ENCODE measurements around the gene SESN1. TPM values are rescaled to one million over a fixed set of nuclear protein-coding genes. Genes with fewer than 3 reads are reported as not detected.

SESN1 gene
- total and polyA plus RNA-seq, 7 donors, result 15.1 to 176 (median 101) TPM

DNA sequence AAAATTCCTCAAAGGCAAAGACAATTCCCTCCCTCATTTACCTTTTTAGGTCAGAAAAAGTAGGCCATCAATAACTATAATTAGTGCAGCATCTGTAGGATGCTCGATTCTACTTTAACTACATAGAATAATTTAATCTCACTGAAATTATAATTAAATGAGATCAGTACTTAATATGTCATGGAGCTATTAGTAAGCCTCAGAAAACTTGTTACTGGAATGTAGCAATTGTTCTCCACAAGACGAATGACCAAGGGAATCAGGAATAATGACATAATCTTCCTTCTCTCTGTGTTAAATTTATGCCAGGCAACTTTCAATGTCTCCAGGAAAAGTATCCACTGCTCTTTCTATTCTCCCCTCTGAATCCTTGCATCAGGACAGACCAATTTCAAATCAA is 34.1 kb downstream of the SESN1 start:
- ATAC-seq (no peak), DNase-seq (no peak)
- peak overlapping the region; percentile 41 for H3K4me3 ChIP-seq
- TF ChIP-seq, protein P1, sequence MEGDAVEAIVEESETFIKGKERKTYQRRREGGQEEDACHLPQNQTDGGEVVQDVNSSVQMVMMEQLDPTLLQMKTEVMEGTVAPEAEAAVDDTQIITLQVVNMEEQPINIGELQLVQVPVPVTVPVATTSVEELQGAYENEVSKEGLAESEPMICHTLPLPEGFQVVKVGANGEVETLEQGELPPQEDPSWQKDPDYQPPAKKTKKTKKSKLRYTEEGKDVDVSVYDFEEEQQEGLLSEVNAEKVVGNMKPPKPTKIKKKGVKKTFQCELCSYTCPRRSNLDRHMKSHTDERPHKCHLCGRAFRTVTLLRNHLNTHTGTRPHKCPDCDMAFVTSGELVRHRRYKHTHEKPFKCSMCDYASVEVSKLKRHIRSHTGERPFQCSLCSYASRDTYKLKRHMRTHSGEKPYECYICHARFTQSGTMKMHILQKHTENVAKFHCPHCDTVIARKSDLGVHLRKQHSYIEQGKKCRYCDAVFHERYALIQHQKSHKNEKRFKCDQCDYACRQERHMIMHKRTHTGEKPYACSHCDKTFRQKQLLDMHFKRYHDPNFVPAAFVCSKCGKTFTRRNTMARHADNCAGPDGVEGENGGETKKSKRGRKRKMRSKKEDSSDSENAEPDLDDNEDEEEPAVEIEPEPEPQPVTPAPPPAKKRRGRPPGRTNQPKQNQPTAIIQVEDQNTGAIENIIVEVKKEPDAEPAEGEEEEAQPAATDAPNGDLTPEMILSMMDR (IDR thresholded peaks at IDR 0.05), result no peak
- WGBS, 3 donors, result 8 to 17% (median 9%) methylated on average over 2 of the region's 2 CpGs
- peaks cover 0 to 3% of the 10 kb centered on the region in 2 donors for H3K36me3 ChIP-seq (ENCODE audit: insufficient read depth in 1 of 2, low read depth in 1 of 2)
- intact Hi-C loops (cut with DNase I), result no loop called here
- peaks cover 61% of the 10 kb centered on the region for H3K4me1 ChIP-seq
- H3K9me3 ChIP-seq, result no peaks in the 10 kb centered on the region
- H3K27ac ChIP-seq, result peak overlapping the region; percentile 77
- no peaks in the 10 kb centered on the region for H3K27me3 ChIP-seq (ENCODE audit: insufficient read depth in 3 of 3, low read length in 2 of 3)

DNA sequence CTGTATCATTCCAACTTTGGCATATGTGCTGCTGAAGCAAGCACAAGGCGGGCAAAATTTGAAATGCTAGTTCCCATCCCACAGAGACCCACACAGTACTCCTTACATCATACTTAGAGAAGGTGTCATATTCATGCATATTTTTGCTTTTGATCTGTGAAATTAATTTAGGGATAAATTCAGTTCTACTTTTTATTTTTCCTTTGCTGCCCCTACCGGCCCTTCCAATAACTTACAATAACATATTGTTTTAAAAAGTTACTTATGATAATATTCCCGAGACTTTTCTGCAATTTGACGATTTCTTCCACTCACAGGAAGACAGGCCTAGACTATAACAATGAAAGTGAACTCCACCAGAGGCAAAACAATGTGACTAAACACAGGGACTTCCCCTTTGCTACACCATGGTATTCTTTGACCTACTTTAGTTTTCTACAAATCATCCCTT is 35.0 kb downstream of the SESN1 start:
- ATAC-seq (peak in 3 of 4 donors; percentile 42 to 54 (median 47)), DNase-seq (no peak)
- TF ChIP-seq, protein P1 (IDR thresholded peaks at IDR 0.05), result peak; percentile 38
- Histone ChIP-seq H3K27me3 (ENCODE audit: insufficient read depth in 3 of 3, low read length in 2 of 3) (no peaks in the 10 kb centered on the region), H3K27ac (peak overlapping the region; percentile 77), H3K4me3 (peak overlapping the region; percentile 41), H3K36me3 (ENCODE audit: insufficient read depth in 1 of 2, low read depth in 1 of 2) (peaks cover 0 to 3% of the 10 kb centered on the region in 2 donors), H3K4me1 (peaks cover 62% of the 10 kb centered on the region), H3K9me3 (no peaks in the 10 kb centered on the region)
- WGBS, 3 donors, result 34 to 37% (median 35%) methylated on average over 4 of the region's 4 CpGs
- intact Hi-C loops (cut with DNase I), result loop anchor here (5.0 kb wide), 2 partner anchors 47 to 52 kb away; no protein-coding TSS in a partner anchor

- peak in 2 of 4 donors; percentile 20 to 24 for ATAC-seq
- peak overlapping the region; percentile 41 for H3K4me3 ChIP-seq
- intact Hi-C loops (cut with DNase I), result loop anchor here (5.0 kb wide), 2 partner anchors 47 to 52 kb away; no protein-coding TSS in a partner anchor
Measured at GRCh38 chr6:109059153-109059552, 35.5 kb downstream of the SESN1 start.

GRCh38 chr6:109058620-109059019 is 36.0 kb downstream of the SESN1 start:
- DNase-seq, result no peak
- Histone ChIP-seq H3K4me3 (no peak overlapping the region), H3K27ac (peak overlapping the region; percentile 77), H3K4me1 (peaks cover 68% of the 10 kb centered on the region), H3K36me3 (ENCODE audit: insufficient read depth in 1 of 2, low read depth in 1 of 2) (peaks cover 0 to 3% of the 10 kb centered on the region in 2 donors), H3K9me3 (no peaks in the 10 kb centered on the region), H3K27me3 (ENCODE audit: insufficient read depth in 3 of 3, low read length in 2 of 3) (no peaks in the 10 kb centered on the region)
- no peak for ATAC-seq
- TF ChIP-seq, protein P1 (IDR thresholded peaks at IDR 0.05), result no peak
- WGBS, 3 donors, result 45 to 65% (median 49%) methylated on average over 2 of the region's 2 CpGs
- intact Hi-C loops (cut with DNase I), result loop anchor here (5.0 kb wide), 2 partner anchors 46 to 51 kb away; no protein-coding TSS in a partner anchor

More at GRCh38 chr6:109059153-109059552, 35.5 kb downstream of the SESN1 start:
- Histone ChIP-seq H3K36me3 (ENCODE audit: insufficient read depth in 1 of 2, low read depth in 1 of 2) (peaks cover 0 to 3% of the 10 kb centered on the region in 2 donors), H3K9me3 (no peaks in the 10 kb centered on the region), H3K4me1 (peaks cover 66% of the 10 kb centered on the region), H3K27ac (peak overlapping the region; percentile 77), H3K27me3 (ENCODE audit: insufficient read depth in 3 of 3, low read length in 2 of 3) (no peaks in the 10 kb centered on the region)
- TF ChIP-seq, protein P1 (IDR thresholded peaks at IDR 0.05), result no peak
- no peak for DNase-seq
- WGBS, 3 donors, result 42 to 52% (median 46%) methylated on average over 3 of the region's 3 CpGs

GRCh38 chr6:109056661-109057060 is 38.0 kb downstream of the SESN1 start:
- H3K27ac ChIP-seq, result peak overlapping the region; percentile 77
- intact Hi-C loops (cut with DNase I), result loop anchor here (5.0 kb wide), 2 partner anchors 44 to 49 kb away; no protein-coding TSS in a partner anchor
- no peaks in the 10 kb centered on the region for H3K9me3 ChIP-seq
- DNase-seq, result no peak
- H3K27me3 ChIP-seq (ENCODE audit: insufficient read depth in 3 of 3, low read length in 2 of 3), result no peaks in the 10 kb centered on the region
- peak in 1 of 4 donors; percentile 14 for ATAC-seq
- peaks cover 72% of the 10 kb centered on the region for H3K4me1 ChIP-seq
- H3K36me3 ChIP-seq (ENCODE audit: insufficient read depth in 1 of 2, low read depth in 1 of 2), result peaks cover 0 to 3% of the 10 kb centered on the region in 2 donors
- no peak overlapping the region for H3K4me3 ChIP-seq
- TF ChIP-seq, protein P1 (IDR thresholded peaks at IDR 0.05), result no peak
